HG03064 (cell line): Measurements from ENCODE around the gene ESF1.
A peak's percentile ranks its signal among the peaks of the same experiment; 100 is the strongest.
"Not testable (repeated sequence)": the region's sequence is repeated elsewhere in the genome, so short reads cannot be mapped to it uniquely, and the experiment has no call there.

Experiments
- ATAC-seq: cut with Tn5 transposase; IDR thresholded peaks from one replicate; pipeline ENCODE4 v1.9.1; 2021; ENCODE audit warnings: low read depth; ENCODE audit not compliant: unreplicated experiment

ESF1 gene

DNA sequence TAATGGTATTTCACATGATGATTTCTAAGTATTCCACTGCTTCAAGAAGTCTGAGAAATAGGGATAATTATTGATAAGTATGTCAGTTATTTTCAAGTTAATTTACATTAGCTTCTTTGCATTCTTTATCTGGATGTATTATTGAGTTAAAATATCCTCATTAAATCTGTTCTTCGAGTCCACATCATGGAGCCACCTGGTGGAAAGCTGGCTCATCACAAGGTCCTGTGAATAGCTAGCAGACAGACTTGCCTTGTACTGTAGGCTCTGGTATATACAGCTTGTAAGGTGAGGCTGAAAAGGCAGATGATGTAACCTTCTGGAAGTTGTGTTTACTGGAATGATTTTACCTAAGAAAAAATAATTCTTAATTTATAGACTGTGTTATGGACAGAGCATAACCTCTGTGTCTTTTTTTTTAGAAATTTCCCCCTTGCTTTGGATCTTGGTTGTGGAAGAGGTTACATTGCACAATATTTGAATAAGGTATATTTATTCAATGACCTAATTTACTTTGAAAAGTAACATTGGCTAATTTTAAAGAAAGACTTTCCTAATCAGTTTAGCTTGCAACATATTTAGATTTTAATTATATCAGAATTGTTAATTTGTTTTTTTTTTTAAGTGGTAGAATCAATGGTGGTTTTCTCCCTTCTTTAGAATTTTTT is 3.6 kb upstream of the ESF1 start:
- ATAC-seq = no peak

DNA sequence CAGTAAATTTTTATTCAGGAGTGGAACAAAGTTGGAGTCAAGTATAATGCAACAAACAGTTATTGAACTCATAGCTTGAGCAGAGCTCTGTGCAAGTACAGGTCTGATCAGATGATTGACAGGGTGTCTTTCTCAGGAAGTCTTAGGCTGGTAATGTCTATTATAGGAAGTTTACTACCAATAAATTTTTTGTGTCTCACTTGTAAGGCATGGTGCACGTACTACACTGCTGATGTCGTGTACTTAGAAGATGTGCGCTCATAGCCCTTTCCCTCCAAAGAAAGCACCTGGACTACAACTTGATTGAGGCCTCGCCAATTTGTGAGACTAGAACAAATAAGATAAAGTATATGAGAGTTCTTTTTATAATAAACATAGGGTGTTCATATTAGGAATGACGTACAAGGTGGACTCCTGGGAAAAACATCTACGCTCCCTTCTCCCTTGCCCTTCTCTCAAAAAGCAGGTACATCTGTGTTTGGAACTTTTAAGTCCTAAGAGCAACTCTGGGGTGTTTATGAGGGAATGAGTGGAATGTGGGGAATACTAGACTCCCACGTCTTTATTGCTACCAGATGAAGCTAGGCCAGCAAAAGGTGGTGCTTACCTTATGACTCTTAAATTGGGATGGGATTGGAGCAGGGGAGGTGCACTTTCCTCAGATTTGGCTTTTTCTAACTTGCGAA is 1.6 kb upstream of the ESF1 start:
- ATAC-seq = no peak

DNA sequence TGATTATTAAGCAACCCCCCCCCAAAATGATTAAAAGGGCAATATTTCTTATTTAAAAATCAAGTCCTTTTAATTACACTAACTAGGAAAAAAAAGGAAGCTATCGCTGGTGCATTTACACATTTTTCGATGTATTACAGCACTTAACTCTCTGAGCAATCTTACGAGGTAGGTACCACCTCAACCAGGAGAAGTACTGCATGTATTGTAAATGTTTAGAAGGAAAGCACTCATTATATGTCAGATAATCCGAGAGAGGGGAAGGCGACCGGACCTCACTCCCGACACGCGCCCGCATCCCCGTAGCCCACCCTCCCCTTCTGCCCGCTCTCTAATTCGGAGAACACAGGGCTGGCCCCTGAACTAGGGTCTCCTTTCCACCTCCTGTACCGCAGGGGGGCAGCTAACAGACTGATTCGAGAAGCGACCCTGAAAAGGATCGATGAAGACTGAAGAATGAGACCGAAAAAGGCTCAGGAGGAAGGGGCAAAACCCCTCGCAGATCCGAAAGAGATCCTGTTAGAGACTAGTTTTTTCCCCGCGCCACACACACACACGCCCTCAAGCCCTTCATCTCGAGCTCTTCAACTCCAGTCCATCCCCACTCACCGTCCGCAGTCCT is 337 bp downstream of the ESF1 start:
- ATAC-seq = peak; percentile 7

GRCh38 chr20:13783528-13783927 is 1.2 kb downstream of the ESF1 start:
- ATAC-seq = no peak

DNA sequence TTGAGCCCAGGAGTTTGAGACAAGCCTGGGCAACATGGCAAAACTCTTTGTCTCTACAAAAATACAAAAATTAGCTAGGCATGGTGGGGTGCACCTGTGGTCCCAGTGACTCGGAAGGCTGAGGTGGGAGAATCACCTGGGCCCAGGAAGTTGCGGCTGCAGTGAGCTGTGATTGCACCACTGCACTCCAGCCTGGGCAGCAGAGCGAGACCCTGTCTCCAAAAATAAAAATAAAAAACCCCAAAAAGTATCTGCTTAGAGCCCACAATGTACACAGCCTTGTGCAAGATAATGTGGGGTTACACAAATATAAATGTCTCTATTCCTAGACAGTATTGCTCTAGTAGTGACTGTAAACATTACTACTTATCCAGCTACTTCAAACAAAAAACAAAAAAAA is 5.9 kb downstream of the ESF1 start:
- ATAC-seq = peak; percentile 63

- no peak for ATAC-seq
Observed at GRCh38 chr20:13777171-13777601, 7.5 kb downstream of the ESF1 start.

DNA sequence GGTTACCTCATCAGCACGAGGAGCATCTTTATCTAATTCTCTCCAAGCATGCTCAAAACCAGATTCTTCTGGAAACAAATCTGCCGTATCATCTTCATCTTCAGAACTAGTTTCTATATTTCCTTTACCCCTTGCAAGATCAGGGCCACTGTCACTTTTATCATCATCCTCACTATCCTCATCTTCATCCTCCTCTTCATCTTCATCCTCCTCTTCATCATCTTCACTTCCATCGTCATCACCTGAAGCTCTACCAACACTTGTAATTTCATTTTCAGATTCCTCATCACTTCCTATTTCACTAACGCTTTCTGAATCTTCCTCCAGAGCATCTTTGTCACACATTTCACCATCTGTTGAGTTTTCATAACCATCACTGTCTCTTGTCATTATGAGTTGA is 8.9 kb downstream of the ESF1 start:
- no peak for ATAC-seq

DNA sequence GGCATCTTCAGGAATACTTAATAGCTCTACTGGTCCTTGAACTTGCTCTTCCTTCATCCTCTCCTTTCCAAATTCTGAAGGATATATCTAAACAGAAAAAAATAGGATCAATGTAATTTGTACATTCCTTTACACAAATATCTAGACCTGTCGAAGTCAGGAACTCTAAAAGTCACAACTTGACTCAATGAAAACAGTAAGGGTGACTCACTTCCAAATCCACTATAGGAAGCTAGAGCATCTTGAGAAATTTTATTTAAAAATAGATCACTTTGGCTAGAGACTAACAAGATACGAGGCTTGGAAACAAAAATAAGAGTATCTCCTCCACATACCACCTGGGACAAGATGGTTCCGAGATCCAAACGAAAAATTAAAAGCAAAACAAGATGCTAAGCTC is 12.2 kb downstream of the ESF1 start:
- ATAC-seq = no peak

GRCh38 chr20:13771853-13772453 is 12.8 kb downstream of the ESF1 start:
- no peak for ATAC-seq

DNA sequence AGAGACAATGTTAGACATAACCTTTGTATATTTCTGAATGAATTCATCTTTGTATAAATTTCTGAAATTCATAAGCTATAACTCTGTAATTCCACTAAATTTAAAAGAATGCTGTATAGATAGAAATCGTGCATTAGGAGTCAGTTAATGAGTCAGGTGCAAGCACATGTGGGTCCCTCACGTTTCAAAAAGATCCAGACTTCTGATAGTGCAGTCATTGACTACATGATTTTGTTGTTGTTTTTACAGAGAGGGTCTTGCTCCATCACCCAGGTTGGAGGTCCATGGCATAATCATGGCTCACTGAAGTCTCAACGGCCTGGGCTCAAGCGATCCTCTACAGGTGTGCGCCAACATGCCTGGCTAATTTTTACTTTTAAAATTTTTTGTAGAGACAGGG is 14.6 kb downstream of the ESF1 start:
- no peak for ATAC-seq

DNA sequence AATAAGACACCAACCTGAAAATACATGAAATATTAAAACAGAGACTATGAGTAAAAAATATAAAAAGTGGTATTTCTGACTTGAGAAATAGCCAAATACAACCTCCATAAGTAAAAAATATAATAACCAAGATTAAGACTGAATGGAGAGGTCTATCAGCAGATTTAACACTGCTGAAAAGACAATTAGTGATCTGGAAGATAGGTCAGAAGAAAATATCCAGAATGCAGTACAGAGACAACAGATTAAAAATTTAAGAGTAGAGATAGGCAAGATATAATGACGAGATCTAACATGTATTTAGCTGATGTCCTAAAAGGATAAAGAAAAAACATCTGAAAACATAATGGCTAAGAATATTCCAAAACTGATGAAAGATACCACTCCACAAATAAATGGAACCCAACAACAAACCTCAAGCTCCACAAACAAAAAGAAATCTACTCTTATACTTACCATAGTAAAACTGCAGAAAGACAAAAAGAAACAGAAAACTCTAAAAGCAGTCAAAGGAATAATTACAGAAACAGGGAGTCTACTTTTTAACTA is 18.8 kb downstream of the ESF1 start:
- ATAC-seq = no peak

- ATAC-seq = no peak
Observed at GRCh38 chr20:13765299-13765698, 19.4 kb downstream of the ESF1 start.

GRCh38 chr20:13760451-13760946 is 24.2 kb downstream of the ESF1 start:
- not testable (repeated sequence) for ATAC-seq

DNA sequence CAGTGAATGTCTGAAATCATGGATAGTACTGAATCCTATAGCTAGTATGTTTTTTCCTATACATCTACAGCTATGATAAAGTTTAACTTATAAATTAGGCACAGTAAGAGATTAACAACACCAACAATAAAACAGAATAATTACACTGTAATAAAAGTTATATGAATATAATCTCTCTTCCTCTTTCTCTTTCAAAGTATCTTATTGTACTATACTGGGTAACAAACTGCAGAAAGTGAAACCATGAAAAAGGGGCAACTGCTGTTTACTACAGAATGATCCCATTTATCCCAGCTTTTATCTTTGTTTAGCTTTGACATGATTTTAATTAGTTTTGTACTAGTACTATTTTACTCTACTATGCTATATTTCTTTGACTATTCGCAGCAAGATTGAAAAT is 25.8 kb downstream of the ESF1 start:
- ATAC-seq = no peak

DNA sequence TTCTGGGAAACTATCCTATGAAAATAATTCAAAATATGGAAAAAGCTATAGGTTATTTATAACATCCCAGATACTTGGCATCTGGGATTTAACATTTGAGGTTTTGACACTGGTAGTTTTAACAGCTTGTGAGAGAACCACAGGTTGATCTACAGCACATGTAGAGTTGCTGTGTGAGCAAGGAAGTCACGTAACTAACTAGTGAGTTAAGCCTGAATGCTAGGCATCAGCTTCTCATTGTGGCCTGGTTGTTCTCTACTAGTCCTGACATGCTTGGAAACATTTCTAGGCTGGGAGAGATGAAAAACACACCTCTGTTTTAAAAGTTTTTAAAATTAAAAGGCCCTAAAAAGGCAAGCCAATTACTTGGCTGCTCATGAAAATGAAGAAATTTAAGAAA is 28.2 kb downstream of the ESF1 start:
- ATAC-seq = no peak

DNA sequence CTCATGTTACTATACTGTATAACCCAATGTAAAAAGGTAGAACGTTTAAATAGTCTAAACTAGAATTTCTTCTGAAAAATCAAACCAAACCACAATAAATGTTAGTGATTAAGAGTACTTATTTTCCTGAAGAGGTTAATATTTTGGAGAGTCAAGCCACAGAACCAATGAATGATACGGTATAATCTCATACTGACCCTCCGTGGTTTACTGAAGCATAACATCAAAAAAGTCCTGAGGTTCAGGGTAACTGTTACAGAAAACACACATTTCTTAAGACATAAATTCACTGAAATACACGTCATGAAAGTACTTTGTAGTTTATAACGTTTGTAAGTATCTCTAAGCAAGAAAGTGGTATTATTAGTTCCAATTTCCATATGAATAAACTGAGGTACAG is 28.9 kb downstream of the ESF1 start:
- no peak for ATAC-seq

- no peak for ATAC-seq
Observed at GRCh38 chr20:13753436-13754036, 31.2 kb downstream of the ESF1 start.

- ATAC-seq = no peak
Observed at GRCh38 chr20:13749811-13750210, 34.9 kb downstream of the ESF1 start.

DNA sequence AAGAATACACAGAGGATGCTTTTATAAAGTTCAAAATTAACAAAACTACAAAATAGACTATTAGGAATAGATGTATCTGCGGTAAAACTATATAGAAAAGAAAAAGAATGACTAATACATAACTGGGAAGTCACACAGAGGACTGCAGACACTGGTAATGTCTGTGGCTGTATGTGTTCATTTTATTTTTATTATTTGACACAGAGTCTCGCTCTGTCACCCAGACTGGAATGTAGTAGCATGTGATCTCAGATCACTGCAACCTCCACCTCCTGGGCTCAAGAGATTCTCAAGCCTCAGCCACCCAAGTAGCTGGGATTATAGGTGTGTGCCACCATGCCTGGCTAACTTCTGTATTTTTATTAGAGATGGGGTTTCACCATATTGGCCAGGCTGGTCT is 38.9 kb downstream of the ESF1 start:
- ATAC-seq = no peak

DNA sequence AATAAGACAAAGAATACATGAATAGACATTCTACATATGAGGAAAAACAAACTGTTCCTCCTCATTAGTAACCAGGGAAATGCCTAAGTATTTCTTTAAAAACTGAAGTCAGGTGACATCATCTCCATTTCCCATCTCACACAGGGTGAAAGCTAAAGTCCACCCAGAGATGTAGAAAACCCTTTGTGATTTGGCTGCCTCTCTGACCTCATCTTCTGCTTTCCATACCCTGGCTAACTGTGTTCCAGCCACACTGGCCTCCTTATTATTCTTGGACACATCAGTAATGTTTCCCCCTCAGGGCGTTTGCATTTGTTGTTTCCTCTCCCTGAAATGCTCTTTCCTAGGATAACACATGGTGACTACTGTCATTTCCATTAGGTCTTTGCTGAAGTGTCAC is 40.4 kb downstream of the ESF1 start:
- no peak for ATAC-seq

GRCh38 chr20:13741879-13742278 is 42.8 kb downstream of the ESF1 start:
- ATAC-seq = no peak
